Lung (tissue), 12 donors: ENCODE measurements around the gene SLC6A7. TPM values are rescaled to one million over a fixed set of nuclear protein-coding genes. Genes with fewer than 3 reads are reported as not detected.

Experiments
- ATAC-seq: fragments of 200-7000 bp; cut with Tn5 transposase; one replicate; pipeline ENCODE4 v1.9.1; 2020; ENCODE audit warnings: moderate number of reproducible peaks; ENCODE audit not compliant: insufficient read depth, low FRiP score
- DNase-seq, 3 donors: peaks; one replicate each; pipeline ENCODE4 v3.0.0-alpha.2; 2013 to 2017
- H3K27ac ChIP-seq, 2 donors: one replicate each; pipeline ENCODE4 v1.5.1; 2013; ENCODE audit warnings: mild to moderate bottlenecking in 2 of 2, moderate library complexity in 2 of 2, control low read depth in 1 of 2, inconsistent platforms in 1 of 2, low read depth in 1 of 2, low read length in 1 of 2
- H3K27me3 ChIP-seq, 3 donors: one replicate each; pipeline ENCODE4 v1.5.1; 2013; ENCODE audit warnings: low read length in 2 of 3; ENCODE audit not compliant: control insufficient read depth in 3 of 3, insufficient read depth in 3 of 3
- H3K36me3 ChIP-seq, 4 donors: one replicate each; pipeline ENCODE4 v1.5.1; 2013; ENCODE audit warnings: low read length in 4 of 4, mild to moderate bottlenecking in 1 of 4, moderate library complexity in 1 of 4; ENCODE audit not compliant: control insufficient read depth in 4 of 4, insufficient read depth in 4 of 4
- H3K4me1 ChIP-seq, 5 donors: one replicate each; pipeline ENCODE4 v1.5.1; 2013; ENCODE audit warnings: low read length in 5 of 5, mild to moderate bottlenecking in 2 of 5, moderate library complexity in 1 of 5; ENCODE audit not compliant: control insufficient read depth in 5 of 5, insufficient read depth in 5 of 5
- H3K4me3 ChIP-seq: one replicate; pipeline ENCODE4 v1.5.1; 2013; ENCODE audit warnings: mild to moderate bottlenecking, control low read depth, moderate library complexity
- H3K9ac ChIP-seq, 2 donors: one replicate each; pipeline ENCODE4 v1.5.1; 2013; ENCODE audit warnings: low read length in 2 of 2, control low read depth in 1 of 2; ENCODE audit not compliant: insufficient read depth in 1 of 2
- H3K9me3 ChIP-seq, 4 donors: one replicate each; pipeline ENCODE4 v1.5.1; 2013; ENCODE audit warnings: low read length in 3 of 4, mild to moderate bottlenecking in 1 of 4, moderate library complexity in 1 of 4; ENCODE audit not compliant: control insufficient read depth in 4 of 4, insufficient read depth in 3 of 4
- CTCF ChIP-seq: IDR thresholded peaks from 2 replicates; pipeline ENCODE4 v1.5.1; 2012; ENCODE audit warnings: mild to moderate bottlenecking; ENCODE audit errors: control extremely low read depth, extremely low read depth
- WGBS, 2 donors: extraction: QIAGEN DNeasy Blood & Tissue Kit; methylation state at CpG; one replicate each; pipeline ENCODE4 v1.1.7; 2013; 5-methylcytosine and 5-hydroxymethylcytosine counted together
- polyA plus RNA-seq, 2 donors: library from polyadenylated mRNA; stranded (reverse); fragments of 200-250 nt; gene quantifications; one replicate each; pipeline ENCODE4 v1.2.1, GENCODE V29; 2013
- total RNA-seq, 2 donors: library from RNA; depleted of rRNA in 1 of 2; stranded (reverse); fragments of >200 nt in 1 of 2; gene quantifications; one replicate each; pipeline ENCODE4 v1.2.1, GENCODE V29; 2014 to 2021
- donor health status: control.
- donor health status: control.
- donor health status: Bipolar disorder and iron deficiency.
- donor health status: healthy.
- donor health status: DM: yes; HTN: yes; CAD: no.

Gene SLC6A7
- total and polyA plus RNA-seq, 4 donors: 0.02 to 0.06 (median 0.03) TPM; not detected in 1

- no peak for TF ChIP-seq CTCF
Measured at GRCh38 chr5:150248946-150249345, 59.1 kb downstream of the SLC6A7 start.

GRCh38 chr5:150249744-150250143 is 59.9 kb downstream of the SLC6A7 start:
- Histone ChIP-seq H3K27ac (no peak overlapping the region), H3K9ac (no peak overlapping the region), H3K36me3 (peaks cover 0 to 11% (median 0%) of the 10 kb centered on the region in 4 donors), H3K27me3 (no peaks in the 10 kb centered on the region), H3K4me1 (peaks cover 0 to 15% (median 7%) of the 10 kb centered on the region in 5 donors), H3K4me3 (no peak overlapping the region), H3K9me3 (no peaks in the 10 kb centered on the region)
- TF ChIP-seq CTCF: no peak
- no peak for DNase-seq
- WGBS, 2 donors: 94% methylated on average over 5 of the region's 5 CpGs
- ATAC-seq: no peak

More at GRCh38 chr5:150248946-150249345, 59.1 kb downstream of the SLC6A7 start:
- no peak overlapping the region for H3K9ac ChIP-seq
- no peaks in the 10 kb centered on the region for H3K9me3 ChIP-seq
- ATAC-seq (no peak), DNase-seq (no peak)
- H3K36me3 ChIP-seq: peaks cover 0 to 11% (median 0%) of the 10 kb centered on the region in 4 donors
- no peak overlapping the region for H3K27ac ChIP-seq
- no peak overlapping the region for H3K4me3 ChIP-seq
- H3K27me3 ChIP-seq: no peaks in the 10 kb centered on the region
- WGBS, 2 donors: 94% methylated on average over 3 of the region's 3 CpGs
- peaks cover 0 to 20% (median 7%) of the 10 kb centered on the region in 5 donors for H3K4me1 ChIP-seq

- Histone ChIP-seq H3K9me3 (no peaks in the 10 kb centered on the region), H3K4me3 (no peak overlapping the region), H3K4me1 (peaks cover 0 to 6% (median 0%) of the 10 kb centered on the region in 5 donors), H3K9ac (no peak overlapping the region), H3K27me3 (no peaks in the 10 kb centered on the region), H3K27ac (no peak overlapping the region), H3K36me3 (peaks cover 0 to 11% (median 0%) of the 10 kb centered on the region in 4 donors)
- ATAC-seq (no peak), DNase-seq (no peak)
- 84 to 89% methylated on average over 7 of the region's 7 CpGs for WGBS, 2 donors
- no peak for TF ChIP-seq CTCF
Measured at GRCh38 chr5:150251504-150251903, 61.6 kb downstream of the SLC6A7 start.

GRCh38 chr5:150252489-150252888 is 62.6 kb downstream of the SLC6A7 start:
- WGBS, 2 donors: 71 to 89% methylated on average over 6 of the region's 6 CpGs
- no peak overlapping the region for H3K4me3 ChIP-seq

More at GRCh38 chr5:150252489-150252888, 62.6 kb downstream of the SLC6A7 start:
- Histone ChIP-seq H3K9me3 (no peaks in the 10 kb centered on the region), H3K27me3 (no peaks in the 10 kb centered on the region), H3K36me3 (peaks cover 0 to 11% (median 0%) of the 10 kb centered on the region in 4 donors), H3K27ac (no peak overlapping the region), H3K9ac (no peak overlapping the region), H3K4me1 (peaks cover 0 to 6% (median 0%) of the 10 kb centered on the region in 5 donors)
- ATAC-seq (no peak), DNase-seq (no peak)
- TF ChIP-seq CTCF: no peak
